Motor neuron (in vitro differentiated cells): Measurements from ENCODE around the gene SLC30A9. TPM values are rescaled to one million over a fixed set of nuclear protein-coding genes. Genes with fewer than 3 reads are reported as not detected.

Experiments used
- ATAC-seq, 8 experiments: fragments of 200-7000 bp; cut with Tn5 transposase; replicated peaks in 6 of 8; 2 replicates each; pipeline ENCODE4 v1.8.0; 2021; ENCODE audit warnings: mild to moderate bottlenecking in 8 of 8, moderate library complexity in 8 of 8
- H3K27ac ChIP-seq, 2 donors: fragments of 250-450 bp; sonication (Bioruptor Pico); 2 replicates each; pipeline ENCODE4 v1.9.0; 2021; ENCODE audit warnings: antibody characterized with exemption in 2 of 2, mild to moderate bottlenecking in 2 of 2, moderate library complexity in 1 of 2
- H3K4me1 ChIP-seq, 2 donors: fragments of 250-450 bp; sonication (Bioruptor Pico); replicated peaks in 1 of 2; 2 replicates each; pipeline ENCODE4 v1.6.1; 2021; ENCODE audit warnings: antibody characterized with exemption in 2 of 2, mild to moderate bottlenecking in 2 of 2, moderate library complexity in 1 of 2
- H3K4me3 ChIP-seq, 5 donors: fragments of 250-450 bp; sonication (Bioruptor Pico); 2 replicates each; pipeline ENCODE4 v1.9.0; 2021; ENCODE audit warnings: antibody characterized with exemption in 5 of 5, mild to moderate bottlenecking in 5 of 5, moderate library complexity in 4 of 5
- WGBS, 10 experiments: fragments of 450-650 bp; shearing (Covaris generic); methylation state at CpG; one replicate each; pipeline ENCODE4 v1.0.0; 2022; 5-methylcytosine and 5-hydroxymethylcytosine counted together
- in situ Hi-C, 9 experiments: fragments of 400-800 bp; cut with MboI; loops; one replicate each; pipeline ENCODE4 v1.15.0; 2021; ENCODE audit warnings: low sequenced_read_pairs in 9 of 9, low pct_unique_long_range_greater_than_20kb in 2 of 9; ENCODE audit not compliant: unreplicated experiment in 9 of 9
- total RNA-seq, 8 experiments: library from RNA; unstranded; fragments of 300-600 nt; gene quantifications; 2 replicates each; pipeline versions ENCODE4 v1.2.3 to v1.2.4, GENCODE V29; 2022

Gene SLC30A9
- total RNA-seq, 8 experiments from 2014 or later = 37.1 to 67.5 (median 53.6) TPM

DNA sequence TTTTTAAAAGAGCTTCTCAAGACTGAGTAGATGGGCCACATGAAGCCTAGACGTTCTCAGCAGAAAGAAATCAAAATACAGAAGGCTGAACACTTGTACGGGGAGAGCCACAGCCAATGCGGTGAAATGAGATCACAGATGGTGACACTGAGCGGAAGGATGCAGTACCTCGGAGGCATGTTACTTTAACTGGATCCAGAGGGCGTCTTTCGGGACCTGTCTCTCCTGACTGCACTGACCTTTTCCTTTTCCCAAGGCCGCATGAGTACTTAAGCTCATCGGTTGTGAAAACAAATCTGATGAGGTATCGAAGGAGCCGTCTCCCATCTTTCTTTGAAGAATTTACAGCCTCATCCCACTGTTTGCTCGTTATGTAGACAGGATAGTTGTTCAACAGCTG is 129.6 kb downstream of the SLC30A9 start:
- WGBS, 10 experiments = 0 to 87% (median 51%) methylated on average over 1 to 8 of the region's 12 CpGs; no CpG with 5 or more reads in 2 of the 10 experiments
- no peak overlapping the region for H3K27ac ChIP-seq
- ATAC-seq = no peak
- H3K4me3 ChIP-seq = no peak overlapping the region
- in situ Hi-C loops = no loop called here
- H3K4me1 ChIP-seq = no peaks in the 10 kb centered on the region

DNA sequence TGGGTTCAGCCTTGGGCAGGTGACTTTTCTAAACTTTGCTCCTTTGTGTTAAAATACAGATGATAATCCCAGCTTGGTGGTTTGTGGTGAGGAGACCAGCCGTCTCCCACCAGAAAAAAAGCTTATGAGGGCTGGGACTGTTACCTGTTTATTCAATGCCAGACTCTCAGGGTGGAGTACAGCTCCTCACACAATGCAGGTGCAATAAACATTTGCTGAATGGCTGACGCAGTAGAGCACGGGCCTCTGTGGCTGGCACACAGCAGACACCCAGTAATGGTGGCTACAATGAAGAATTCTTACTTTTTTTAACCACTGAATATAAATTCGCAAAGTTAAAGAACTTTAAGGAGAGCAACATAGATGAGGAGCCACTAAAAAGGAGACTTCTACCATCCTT is 131.9 kb downstream of the SLC30A9 start:
- in situ Hi-C loops = no loop called here
- Histone ChIP-seq H3K27ac (no peak overlapping the region), H3K4me1 (no peaks in the 10 kb centered on the region), H3K4me3 (no peak overlapping the region)
- WGBS, 10 experiments = 8 to 100% (median 83%) methylated on average over 1 to 4 of the region's 4 CpGs; no CpG with 5 or more reads in 1 of the 10 experiments
- ATAC-seq = no peak

DNA sequence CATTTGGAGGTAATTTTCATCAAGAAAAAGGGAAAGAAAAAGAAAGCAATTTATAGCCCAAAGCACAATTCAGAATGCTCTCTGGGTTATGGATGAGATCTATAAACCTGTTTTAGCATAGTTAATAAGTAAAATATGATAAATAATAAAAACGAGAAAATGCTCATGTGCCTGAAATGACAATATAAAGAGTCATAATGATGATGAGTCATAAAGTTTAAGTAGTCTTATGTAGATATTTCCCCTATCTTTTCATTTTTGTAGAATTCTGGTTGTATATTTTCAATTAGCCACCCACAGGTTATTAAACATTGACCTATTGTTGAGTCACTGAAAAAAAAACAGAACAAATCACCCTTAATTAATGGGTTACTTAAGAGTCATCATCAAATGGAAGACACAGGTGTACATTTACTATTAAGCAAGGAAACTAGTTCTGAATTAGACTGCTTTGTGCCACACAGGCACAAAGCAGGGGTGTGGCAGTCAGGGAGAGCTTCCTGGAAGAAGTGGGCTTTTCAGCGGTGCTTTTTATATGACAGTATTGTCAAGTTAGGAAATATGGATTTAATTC is 132.8 kb downstream of the SLC30A9 start:
- H3K27ac ChIP-seq = no peak overlapping the region
- in situ Hi-C loops = no loop called here
- no peak for ATAC-seq
- 0 to 100% (median 81%) methylated on average over 1 to 2 of the region's 2 CpGs; no CpG with 5 or more reads in 1 of the 10 experiments for WGBS, 10 experiments
- no peaks in the 10 kb centered on the region for H3K4me1 ChIP-seq
- no peak overlapping the region for H3K4me3 ChIP-seq

DNA sequence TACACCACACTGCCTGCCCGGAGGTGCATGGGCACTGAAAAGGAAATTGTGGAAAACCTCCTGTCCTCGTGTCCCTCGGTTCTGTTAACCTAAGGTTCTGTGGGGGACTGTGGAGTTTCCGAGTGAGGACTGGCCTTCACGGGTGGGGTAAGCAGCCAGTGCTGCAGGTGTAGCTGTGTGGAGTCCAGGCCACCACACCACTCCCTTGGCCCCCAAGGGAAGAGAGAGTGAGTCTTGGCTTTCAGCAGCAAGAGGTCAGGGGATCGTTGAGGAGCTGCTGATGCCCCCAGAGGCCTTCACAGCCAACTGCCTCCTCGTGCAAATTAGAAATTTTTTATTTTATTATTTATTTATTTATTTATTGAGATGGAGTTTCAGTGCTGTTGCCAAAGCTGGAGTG is 141.8 kb downstream of the SLC30A9 start:
- in situ Hi-C loops = no loop called here
- WGBS, 10 experiments = 40 to 100% (median 70%) methylated on average over 1 to 7 of the region's 7 CpGs; no CpG with 5 or more reads in 4 of the 10 experiments
- no peak overlapping the region for H3K4me3 ChIP-seq
- no peak for ATAC-seq
- no peak overlapping the region for H3K27ac ChIP-seq
- no peaks in the 10 kb centered on the region for H3K4me1 ChIP-seq

DNA sequence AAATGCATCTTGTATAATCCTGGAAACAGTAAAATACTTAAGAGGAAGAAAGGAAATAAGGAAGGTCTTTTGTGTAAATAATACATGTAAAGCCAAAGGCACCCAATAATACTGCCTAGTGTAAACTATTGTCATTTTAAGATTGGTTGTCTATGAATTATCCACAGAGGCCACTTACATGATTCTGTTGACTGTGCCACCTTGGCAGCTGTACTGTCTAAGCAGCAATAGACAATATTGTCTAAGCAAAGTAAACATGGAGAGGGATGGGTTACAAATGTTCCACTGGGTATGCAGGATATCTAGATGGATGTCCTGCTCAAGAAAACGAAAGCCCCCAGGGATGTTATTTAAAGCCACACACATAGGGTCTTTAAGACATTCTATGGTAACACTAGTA is 142.7 kb downstream of the SLC30A9 start:
- in situ Hi-C loops = no loop called here
- no peaks in the 10 kb centered on the region for H3K4me1 ChIP-seq
- no peak for ATAC-seq
- H3K4me3 ChIP-seq = no peak overlapping the region
- 0 to 100% (median 70%) methylated on average over 1 of the region's 1 CpG; no CpG with 5 or more reads in 6 of the 10 experiments for WGBS, 10 experiments
- no peak overlapping the region for H3K27ac ChIP-seq

DNA sequence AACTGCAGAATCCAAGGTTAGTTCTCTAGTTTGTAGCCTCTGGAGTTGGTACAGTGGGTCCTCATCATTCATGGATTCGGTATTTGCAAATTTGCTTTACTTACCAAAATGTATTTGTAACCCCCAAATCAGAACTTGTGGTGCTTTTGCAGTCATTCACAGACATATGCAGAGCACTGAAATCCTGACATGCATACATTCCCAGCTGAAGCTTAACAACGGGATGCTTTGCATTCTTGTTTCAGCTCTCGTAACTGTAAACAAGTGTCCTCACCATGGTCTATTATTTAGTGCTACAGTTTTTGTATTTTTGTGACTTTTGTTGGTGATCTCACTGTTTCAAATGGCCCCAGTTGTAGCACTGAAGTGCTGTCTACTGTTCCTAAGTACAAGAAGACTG is 146.0 kb downstream of the SLC30A9 start:
- ATAC-seq = no peak
- Histone ChIP-seq H3K4me1 (no peaks in the 10 kb centered on the region), H3K27ac (no peak overlapping the region), H3K4me3 (no peak overlapping the region)
- in situ Hi-C loops = no loop called here
- 35 to 100% (median 80%) methylated on average over 1 to 3 of the region's 3 CpGs; no CpG with 5 or more reads in 1 of the 10 experiments for WGBS, 10 experiments

Other genes starting within 250 kb of the SLC30A9 start
- gene PHOX2B, start 241.8 kb upstream of the SLC30A9 start, total RNA-seq = under 1 TPM in 5 of 8 experiments, not detected in 3; 0.09 to 0.52 (median 0.20) TPM
- 10 to 100 TPM; 36.4 to 71.9 (median 51.5) TPM for gene TMEM33, start 55.1 kb upstream of the SLC30A9 start, total RNA-seq
- under 1 TPM; 0.25 to 0.95 (median 0.48) TPM for gene DCAF4L1, start 8.8 kb upstream of the SLC30A9 start, total RNA-seq
- 1 to 10 TPM in 5 of 8 experiments, under 1 TPM in 3; 0.04 to 4.3 (median 3.0) TPM for gene BEND4, start 162.1 kb downstream of the SLC30A9 start, total RNA-seq